ENCODE data around the gene TMEM151A. TPM values are rescaled to one million over a fixed set of nuclear protein-coding genes. Genes with fewer than 3 reads are reported as not detected.

Gene TMEM151A
- under 1 TPM; under 0.01 TPM for total RNA-seq

GRCh38 chr11:66291706-66292542 lies at the start of gene TMEM151A:
TMEM151A (plus strand) TSS chr11:66291894; CDS start chr11:66292014, 120 bp downstream.

GRCh38 chr11:66268244-66268951 lies 23.3 kb upstream of the TMEM151A start, which contains the start of gene RAB1B:
RAB1B (plus strand) TSS chr11:66268639; CDS start chr11:66268680, 41 bp downstream.

GRCh38 chr11:66277471-66278362 lies 14.0 kb upstream of the TMEM151A start, which contains the start of gene CNIH2:
CNIH2 (plus strand) TSS chr11:66278175; CDS start chr11:66278457, 282 bp downstream.

GRCh38 chr11:66288671-66289547 lies 2.8 kb upstream of the TMEM151A start, which contains the start of gene YIF1A:
YIF1A (minus strand) TSS chr11:66289143; CDS start chr11:66288985, 158 bp downstream.

GRCh38 chr11:66316849-66317251 lies 25.2 kb downstream of the TMEM151A start, which contains the start of gene CD248:
CD248 (minus strand) TSS chr11:66317044; CDS start chr11:66317027, 17 bp downstream.

GRCh38 chr11:66336234-66337102 lies 44.8 kb downstream of the TMEM151A start, which contains the start of gene RIN1:
RIN1 (minus strand) TSS chr11:66336434; CDS start chr11:66336402, 32 bp downstream.

GRCh38 chr11:66344550-66345315 lies 53.0 kb downstream of the TMEM151A start, which contains the start of gene BRMS1:
BRMS1 (minus strand) TSS chr11:66345104; CDS start chr11:66342234, 2,870 bp downstream.

Other genes with a start within 250 kb of the TMEM151A start
- gene GAL3ST3, start 242.7 kb upstream of the TMEM151A start, total RNA-seq: not detected
- gene SF3B2, start 239.5 kb upstream of the TMEM151A start, total RNA-seq: 100 to 1,000 TPM; 173 to 199 TPM
- 10 to 100 TPM; 18.2 to 22.6 TPM for gene PACS1, start 221.6 kb upstream of the TMEM151A start, total RNA-seq
- gene KLC2, start 34.2 kb upstream of the TMEM151A start, total RNA-seq: 10 to 100 TPM; 19.6 to 28.0 TPM
- gene RAB1B, start 23.3 kb upstream of the TMEM151A start, total RNA-seq: 100 to 1,000 TPM in 1 of 2 donors, 10 to 100 TPM in 1; 98.4 to 112 TPM
- gene CNIH2, start 13.7 kb upstream of the TMEM151A start, total RNA-seq: under 1 TPM in 1 of 2 donors, not detected in 1; 0.34 TPM
- 100 to 1,000 TPM; 106 to 147 TPM for gene YIF1A, start 2.8 kb upstream of the TMEM151A start, total RNA-seq
- 1 to 10 TPM in 1 of 2 donors, under 1 TPM in 1; 0.69 to 2.3 TPM for gene CD248, start 25.1 kb downstream of the TMEM151A start, total RNA-seq
- gene RIN1, start 44.5 kb downstream of the TMEM151A start, total RNA-seq: 10 to 100 TPM in 1 of 2 donors, 1 to 10 TPM in 1; 5.2 to 16.3 TPM
- 10 to 100 TPM; 55.4 to 92.6 TPM for gene BRMS1, start 53.2 kb downstream of the TMEM151A start, total RNA-seq
- 10 to 100 TPM; 35.0 to 51.3 TPM for gene B4GAT1, start 55.7 kb downstream of the TMEM151A start, total RNA-seq
- gene SLC29A2, start 79.9 kb downstream of the TMEM151A start, total RNA-seq: under 1 TPM; 0.34 to 0.67 TPM
- gene NPAS4, start 129.1 kb downstream of the TMEM151A start, total RNA-seq: not detected
- gene MRPL11, start 147.0 kb downstream of the TMEM151A start, total RNA-seq: 10 to 100 TPM; 22.0 to 45.6 TPM
- 10 to 100 TPM; 12.0 to 17.2 TPM for gene PELI3, start 175.0 kb downstream of the TMEM151A start, total RNA-seq
- 10 to 100 TPM; 73.6 to 75.0 TPM for gene DPP3, start 188.5 kb downstream of the TMEM151A start, total RNA-seq
- 10 to 100 TPM; 21.3 to 33.0 TPM for gene BBS1, start 218.7 kb downstream of the TMEM151A start, total RNA-seq

Data from melanocyte of skin (primary cell).